IPS DF 6.9 (cell line): ENCODE data around the gene LFNG.

Experiments
- DNase-seq: peaks from one replicate; pipeline ENCODE4 v3.0.0-alpha.2; 2013; ENCODE audit warnings: low read depth, low spot score
- H3K27ac ChIP-seq: one replicate; pipeline ENCODE4 v1.5.1; 2013; ENCODE audit warnings: low read length, control low read depth
- H3K27me3 ChIP-seq: 2 replicates; pipeline ENCODE4 v1.6.1; 2013; ENCODE audit warnings: mild to moderate bottlenecking, low read length; ENCODE audit not compliant: control insufficient read depth, insufficient read depth
- H3K36me3 ChIP-seq: 2 replicates; pipeline ENCODE4 v1.6.1; 2013; ENCODE audit warnings: low read length; ENCODE audit not compliant: control insufficient read depth, insufficient read depth
- H3K4me1 ChIP-seq: 2 replicates; pipeline ENCODE4 v1.6.1; 2013; ENCODE audit warnings: low read length; ENCODE audit not compliant: control insufficient read depth, insufficient read depth
- H3K4me3 ChIP-seq: 2 replicates; pipeline ENCODE4 v1.5.1; 2013; ENCODE audit warnings: mild to moderate bottlenecking, low read length
- H3K9me3 ChIP-seq: 2 replicates; pipeline ENCODE4 v1.6.1; 2013; ENCODE audit warnings: low read length, inconsistent platforms; ENCODE audit not compliant: control insufficient read depth, insufficient read depth
- WGBS: extraction: QIAGEN DNeasy Blood & Tissue Kit; methylation state at CpG from one replicate; pipeline ENCODE4 v1.1.7; 2013; ENCODE audit warnings: mixed read lengths, missing lambda C conversion rate; ENCODE audit not compliant: insufficient read length, insufficient coverage; 5-methylcytosine and 5-hydroxymethylcytosine counted together

The LFNG gene

DNA sequence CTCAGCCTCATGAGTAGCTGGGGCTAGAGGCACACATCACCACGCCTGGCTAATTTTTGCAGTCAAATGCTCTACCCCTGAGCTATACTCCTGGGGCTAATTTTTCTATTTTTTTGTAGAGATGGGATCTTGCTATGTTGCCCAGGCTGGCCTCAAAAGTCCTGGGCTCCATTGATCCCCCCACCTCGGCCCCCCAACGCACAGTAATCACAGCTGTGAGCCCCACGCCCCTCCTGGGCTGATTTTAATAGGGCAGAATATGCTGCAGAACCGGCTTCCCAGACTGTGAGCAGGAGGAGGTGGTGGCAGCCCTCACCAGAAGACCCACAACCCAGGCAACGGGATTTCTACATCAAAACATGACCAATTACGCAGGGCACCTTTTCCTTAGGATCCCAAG lies 20.6 kb downstream of the LFNG start:
- WGBS = no CpG with 5 or more reads among the region's 7 CpGs

DNA sequence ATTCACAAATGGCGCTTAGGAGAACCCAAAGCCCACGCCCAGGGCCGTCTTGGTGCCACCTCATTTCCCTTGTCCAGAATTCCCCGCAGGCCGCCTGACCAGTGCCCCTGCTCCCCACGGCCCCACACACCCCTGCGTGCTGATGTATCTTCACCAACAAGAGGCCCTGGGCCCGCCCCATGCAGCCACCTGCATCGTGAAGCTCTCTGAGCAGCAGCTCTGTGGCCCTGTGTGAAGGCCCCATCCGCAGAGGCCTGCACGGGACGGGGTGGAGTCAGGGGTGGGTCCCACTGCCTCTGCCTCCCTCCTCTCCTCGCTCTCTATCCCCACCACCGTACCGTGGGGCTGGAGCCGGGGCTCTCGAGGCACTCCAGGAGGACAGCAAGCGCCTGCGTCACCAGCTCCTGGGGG lies 21.1 kb downstream of the LFNG start:
- no CpG with 5 or more reads among the region's 19 CpGs for WGBS
- Histone ChIP-seq H3K4me1 (no peaks in the 10 kb centered on the region), H3K36me3 (peaks cover 39% of the 10 kb centered on the region), H3K9me3 (no peaks in the 10 kb centered on the region), H3K4me3 (no peak overlapping the region), H3K27ac (no peak overlapping the region), H3K27me3 (no peaks in the 10 kb centered on the region)
- DNase-seq = no peak

More for the DNA sequence above, 20.6 kb downstream of the LFNG start:
- Histone ChIP-seq H3K4me1 (no peaks in the 10 kb centered on the region), H3K9me3 (no peaks in the 10 kb centered on the region), H3K4me3 (no peak overlapping the region), H3K36me3 (peaks cover 38% of the 10 kb centered on the region), H3K27ac (no peak overlapping the region), H3K27me3 (no peaks in the 10 kb centered on the region)
- DNase-seq = no peak

DNA sequence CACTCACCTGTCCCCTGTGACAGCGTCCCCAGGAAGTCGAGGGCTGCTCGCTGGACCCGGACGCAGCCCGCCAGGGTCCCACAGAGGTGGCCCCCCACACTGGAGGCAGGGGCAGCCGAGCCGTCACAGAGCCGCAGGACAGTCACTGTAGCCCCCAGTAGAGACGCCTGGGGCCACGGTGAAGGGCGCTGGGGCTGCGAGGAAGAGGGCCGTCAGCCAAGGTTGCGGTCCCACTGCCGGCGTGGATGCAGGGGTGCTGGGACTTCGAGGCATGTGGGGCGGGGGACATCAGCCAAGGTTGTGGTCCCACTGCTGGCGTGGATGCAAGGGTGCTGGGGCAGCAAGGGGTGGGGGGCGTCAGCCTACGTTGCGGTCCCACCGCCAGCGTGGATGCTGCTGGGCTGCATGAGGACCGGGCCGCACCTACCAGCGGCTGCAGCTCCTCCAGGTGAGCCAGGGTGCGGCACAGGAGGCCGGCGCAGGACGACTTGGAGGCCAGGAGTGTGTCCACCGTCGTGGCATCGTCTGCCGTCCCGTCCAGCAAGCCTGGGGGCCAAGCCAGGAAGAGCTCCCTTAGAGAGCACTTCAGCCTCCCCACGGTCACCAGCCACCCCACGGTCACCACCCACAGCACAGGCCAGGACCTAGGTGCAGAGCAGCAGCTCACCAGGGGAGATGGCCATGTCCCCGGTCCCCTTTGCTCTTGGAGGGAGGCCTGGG lies 21.9 kb downstream of the LFNG start:
- Histone ChIP-seq H3K9me3 (no peaks in the 10 kb centered on the region), H3K4me3 (no peak overlapping the region), H3K4me1 (no peaks in the 10 kb centered on the region), H3K27me3 (no peaks in the 10 kb centered on the region), H3K36me3 (peaks cover 45% of the 10 kb centered on the region), H3K27ac (no peak overlapping the region)
- no CpG with 5 or more reads among the region's 40 CpGs for WGBS
- DNase-seq = no peak

DNA sequence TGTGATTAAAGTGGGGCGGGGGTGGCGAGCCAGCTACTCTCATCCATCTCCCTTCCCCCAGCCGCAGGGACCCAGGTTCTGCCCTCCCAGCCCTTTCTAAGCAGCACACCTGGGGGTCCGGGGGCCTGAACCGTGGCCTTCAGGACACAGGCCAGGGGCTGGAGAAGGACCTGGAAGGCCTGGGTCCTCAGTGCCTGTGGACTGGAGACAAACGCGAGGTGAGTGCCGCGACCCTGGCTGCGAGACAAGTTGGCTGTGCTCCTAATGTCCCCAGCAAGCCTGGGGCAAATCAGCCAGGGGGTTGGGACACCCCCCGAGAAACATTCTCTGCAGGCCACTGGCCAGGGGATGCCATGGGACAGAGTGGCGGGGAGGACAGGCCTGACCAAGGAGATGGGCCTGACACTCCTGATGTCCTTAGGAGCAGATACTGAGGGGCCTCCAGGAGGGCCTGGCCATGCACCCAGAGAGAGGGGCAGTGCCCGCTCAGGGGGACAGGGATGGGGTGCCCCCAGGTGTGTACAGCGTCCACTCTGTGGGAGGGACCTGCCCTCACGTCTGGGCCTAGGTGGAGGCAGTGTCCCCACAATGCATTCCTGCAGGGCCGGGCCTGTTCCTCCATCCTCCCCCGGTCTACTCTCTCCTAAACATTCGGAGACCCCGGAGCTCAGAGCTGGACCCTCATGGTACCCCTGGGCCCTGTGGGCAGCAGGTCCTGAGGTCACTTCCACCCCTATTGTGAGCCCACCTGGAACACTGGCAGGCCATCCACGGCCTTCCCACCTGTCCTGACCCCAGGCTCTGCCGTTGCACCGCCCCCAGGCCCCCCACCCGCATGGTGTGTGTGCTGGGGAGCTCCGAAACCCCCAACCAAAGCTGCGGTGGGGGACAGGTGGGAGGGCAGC lies 22.7 kb downstream of the LFNG start:
- no peaks in the 10 kb centered on the region for H3K4me1 ChIP-seq
- H3K27me3 ChIP-seq = no peaks in the 10 kb centered on the region
- no peaks in the 10 kb centered on the region for H3K9me3 ChIP-seq
- H3K27ac ChIP-seq = no peak overlapping the region
- no peak overlapping the region for H3K4me3 ChIP-seq
- no CpG with 5 or more reads among the region's 25 CpGs for WGBS
- H3K36me3 ChIP-seq = peaks cover 48% of the 10 kb centered on the region
- no peak for DNase-seq

DNA sequence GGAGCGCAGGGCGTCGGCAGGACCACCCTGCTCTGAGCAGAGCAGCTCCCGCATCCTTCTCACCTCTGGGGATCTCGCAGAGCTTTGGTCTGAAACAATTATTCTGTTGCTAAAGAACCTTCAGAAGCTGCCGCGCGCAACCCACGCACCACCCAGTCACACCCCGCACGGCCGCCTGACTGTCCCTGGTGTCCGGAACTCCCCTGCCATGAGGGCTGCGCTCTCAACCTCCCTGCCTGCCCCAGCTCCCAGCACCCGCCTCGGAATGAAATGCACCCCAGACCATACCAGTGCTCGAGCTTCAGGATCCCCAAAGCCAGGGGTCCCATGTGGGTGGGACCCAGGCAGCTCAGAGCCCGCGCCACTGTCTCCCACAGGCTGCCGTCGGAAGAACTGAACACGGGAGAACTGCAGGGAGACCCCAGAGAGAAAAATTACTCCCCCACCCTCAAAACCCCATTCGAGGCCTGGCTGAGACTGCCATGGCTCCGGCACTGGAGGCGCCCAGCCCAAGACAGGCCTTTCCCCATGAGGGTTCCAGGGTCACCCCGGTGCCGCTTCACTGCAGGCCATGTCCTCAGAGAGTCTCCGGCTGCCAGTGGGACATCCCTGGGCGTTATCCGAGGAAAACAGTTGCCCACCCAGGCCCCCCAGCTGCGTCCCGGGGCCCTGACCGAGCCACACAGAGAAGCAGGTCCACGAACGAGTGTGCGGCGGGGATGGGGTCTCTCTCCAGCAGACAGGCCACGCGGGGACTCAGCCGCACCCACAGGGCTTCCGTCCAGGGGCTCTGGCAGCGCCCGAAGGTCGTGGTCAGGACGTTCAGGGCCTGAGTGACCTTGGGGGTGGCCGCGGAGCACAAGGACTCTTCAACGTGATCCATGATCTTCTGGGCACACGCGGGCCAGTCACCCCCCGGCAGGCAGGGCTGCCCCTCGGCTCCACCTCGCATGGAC lies 23.6 kb downstream of the LFNG start:
- WGBS = no CpG with 5 or more reads among the region's 53 CpGs
- peaks cover 45% of the 10 kb centered on the region for H3K36me3 ChIP-seq
- H3K27ac ChIP-seq = no peak overlapping the region
- DNase-seq = no peak
- H3K9me3 ChIP-seq = no peaks in the 10 kb centered on the region
- no peaks in the 10 kb centered on the region for H3K27me3 ChIP-seq
- no peak overlapping the region for H3K4me3 ChIP-seq
- H3K4me1 ChIP-seq = no peaks in the 10 kb centered on the region

DNA sequence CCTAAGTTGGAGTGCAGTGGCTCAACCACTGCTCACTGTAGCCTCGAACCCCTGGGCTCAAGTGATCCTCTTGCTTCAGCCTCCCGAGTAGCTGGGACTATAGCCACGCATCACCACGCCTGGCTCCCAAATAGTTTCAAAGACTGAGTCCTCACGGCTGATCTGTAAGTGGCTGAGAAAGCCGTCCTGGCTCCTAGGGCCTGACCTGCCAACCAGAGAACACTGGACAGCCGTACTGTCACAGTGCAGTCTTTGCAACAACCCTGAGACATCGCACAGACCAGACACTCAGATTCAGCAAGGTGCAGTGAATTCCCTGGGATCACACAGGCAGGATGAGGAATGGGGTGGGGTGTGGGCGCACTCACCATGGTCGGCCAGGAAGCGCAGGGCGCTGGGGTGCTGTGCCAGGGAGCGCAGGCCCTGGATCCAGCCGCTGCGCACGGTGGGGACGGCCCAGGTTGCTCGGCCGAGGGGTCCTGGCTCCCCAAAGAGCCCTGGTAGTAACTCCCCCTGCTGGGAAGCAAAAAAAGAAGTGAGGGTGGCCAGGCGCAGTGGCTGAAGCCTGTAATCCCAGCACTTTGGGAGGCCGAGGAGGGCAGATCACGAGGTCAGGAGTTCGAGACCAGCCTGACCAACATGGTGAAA lies 25.1 kb downstream of the LFNG start:
- Histone ChIP-seq H3K36me3 (peaks cover 30% of the 10 kb centered on the region), H3K27me3 (no peaks in the 10 kb centered on the region), H3K9me3 (no peaks in the 10 kb centered on the region), H3K4me3 (no peak overlapping the region; the same call in 1 of the 2 replicates), H3K27ac (no peak overlapping the region), H3K4me1 (no peaks in the 10 kb centered on the region)
- no CpG with 5 or more reads among the region's 23 CpGs for whole genome bisulfite sequencing
- DNase-seq = no peak

DNA sequence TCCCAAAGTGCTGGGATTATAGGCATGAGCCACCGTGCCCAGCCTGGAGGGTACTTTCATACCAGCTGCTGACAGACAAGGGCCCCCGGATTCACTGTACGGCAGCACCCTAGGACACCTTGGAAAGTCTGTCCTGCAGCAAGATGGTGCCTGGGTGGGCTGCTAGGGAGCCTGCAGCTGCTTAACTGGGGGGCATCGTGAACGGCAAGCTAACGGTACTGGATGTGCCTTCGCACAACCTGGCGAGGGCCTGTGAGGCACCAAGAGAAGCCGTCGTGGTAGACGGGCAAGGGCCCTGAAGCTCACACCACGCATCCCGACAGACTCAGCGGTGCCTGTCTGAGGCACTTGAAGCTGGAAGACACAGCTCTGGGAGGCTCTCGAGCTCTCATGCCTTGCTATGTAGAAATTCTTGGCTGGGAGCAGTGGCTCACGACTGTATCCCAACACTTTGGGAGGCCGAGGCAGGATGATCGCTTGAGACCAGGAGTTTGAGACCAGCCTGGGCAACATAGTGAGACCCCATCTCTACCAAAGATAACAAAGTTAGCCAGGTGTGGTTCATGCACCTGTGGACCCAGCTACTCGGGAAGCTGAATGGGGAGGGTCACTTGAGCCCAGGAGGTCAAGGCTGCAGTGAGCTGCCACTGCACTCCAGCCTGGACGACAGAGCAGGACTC lies 26.3 kb downstream of the LFNG start:
- no CpG with 5 or more reads among the region's 20 CpGs for WGBS
- Histone ChIP-seq H3K27me3 (no peaks in the 10 kb centered on the region), H3K9me3 (no peaks in the 10 kb centered on the region), H3K36me3 (peaks cover 29% of the 10 kb centered on the region), H3K4me1 (no peaks in the 10 kb centered on the region), H3K4me3 (no peak overlapping the region), H3K27ac (no peak overlapping the region)
- no peak for DNase-seq

DNA sequence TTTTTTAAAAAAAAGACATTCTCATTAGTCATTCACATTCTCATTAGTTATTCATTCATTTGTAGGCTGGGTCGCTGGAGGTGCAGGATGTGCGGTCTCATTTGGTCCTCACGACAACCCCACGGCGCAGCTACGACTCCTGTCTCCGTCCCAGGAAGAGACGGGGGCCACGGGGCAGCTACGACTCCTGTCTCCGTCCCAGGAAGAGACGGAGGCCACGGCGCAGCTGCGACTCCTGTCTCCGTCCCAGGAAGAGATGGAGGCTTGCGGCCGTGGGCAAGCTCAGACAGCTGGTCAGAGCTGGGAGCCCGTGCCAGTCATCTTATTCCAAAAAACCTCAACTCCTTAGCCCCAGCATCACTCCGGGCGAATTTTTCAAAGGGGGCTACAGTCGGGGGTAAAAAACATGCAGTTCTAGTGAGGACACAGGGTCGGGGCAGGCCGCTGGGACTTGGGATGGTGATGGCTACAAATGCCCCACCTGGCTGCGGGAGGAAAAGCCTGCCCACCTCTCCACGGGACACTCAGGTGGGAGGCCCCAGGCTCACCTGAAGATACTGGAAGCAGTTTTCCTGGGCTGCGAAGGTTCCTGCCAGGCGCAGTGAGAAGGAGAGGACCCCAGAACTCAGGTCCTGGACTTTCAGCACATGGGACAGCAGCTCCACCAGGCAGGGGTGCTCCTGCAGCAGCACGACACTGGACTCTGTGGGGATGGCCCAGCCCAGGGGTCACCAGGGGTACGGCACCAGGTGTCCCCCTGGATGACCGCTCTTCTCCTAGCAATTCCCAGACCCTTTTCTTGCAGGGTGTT lies 27.4 kb downstream of the LFNG start:
- no peak overlapping the region for H3K4me3 ChIP-seq
- WGBS = no CpG with 5 or more reads among the region's 31 CpGs
- H3K36me3 ChIP-seq = peaks cover 21% of the 10 kb centered on the region
- H3K9me3 ChIP-seq = no peaks in the 10 kb centered on the region
- H3K27me3 ChIP-seq = no peaks in the 10 kb centered on the region
- no peaks in the 10 kb centered on the region for H3K4me1 ChIP-seq
- no peak for DNase-seq
- no peak overlapping the region for H3K27ac ChIP-seq

DNA sequence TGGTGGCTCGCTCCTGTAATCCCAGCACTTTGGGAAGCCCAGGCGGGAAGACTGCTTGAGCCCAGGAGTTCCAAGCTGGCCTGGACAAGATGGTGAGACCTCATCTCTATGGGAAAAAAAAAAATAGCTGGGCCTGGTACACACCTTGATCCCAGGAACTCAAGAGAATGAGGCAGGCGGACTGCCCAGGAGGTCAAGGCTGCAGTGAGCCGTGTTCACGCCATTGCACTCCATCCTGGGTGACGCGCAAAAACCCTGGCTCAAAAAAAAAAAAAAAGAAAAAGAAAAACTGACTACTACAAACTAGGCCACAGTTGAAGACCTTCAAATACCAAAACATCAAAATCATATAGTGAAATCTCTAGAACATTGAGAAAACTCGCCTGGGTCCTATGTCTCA lies 31.8 kb downstream of the LFNG start:
- no peak overlapping the region for H3K27ac ChIP-seq
- no peak overlapping the region for H3K4me3 ChIP-seq
- no peak for DNase-seq
- WGBS = no CpG with 5 or more reads among the region's 8 CpGs
- H3K9me3 ChIP-seq = no peaks in the 10 kb centered on the region
- no peaks in the 10 kb centered on the region for H3K27me3 ChIP-seq
- peaks cover 2% of the 10 kb centered on the region; the same call in 1 of the 2 replicates for H3K4me1 ChIP-seq
- H3K36me3 ChIP-seq = peaks cover 4% of the 10 kb centered on the region; the same call in 1 of the 2 replicates
